SH-SY5Y (cell line): ENCODE results near the gene OR5AL1.

ENCODE experiments used
- GATA2 ChIP-seq: IDR thresholded peaks from 2 replicates; pipeline ENCODE4 v1.6.1; 2011; ENCODE audit warnings: mild to moderate bottlenecking, low read depth, low read length
- GATA3 ChIP-seq: IDR thresholded peaks from 2 replicates; pipeline ENCODE4 v1.6.1; 2011; ENCODE audit warnings: low read depth, mild to moderate bottlenecking, low read length, moderate library complexity

OR5AL1 gene

DNA sequence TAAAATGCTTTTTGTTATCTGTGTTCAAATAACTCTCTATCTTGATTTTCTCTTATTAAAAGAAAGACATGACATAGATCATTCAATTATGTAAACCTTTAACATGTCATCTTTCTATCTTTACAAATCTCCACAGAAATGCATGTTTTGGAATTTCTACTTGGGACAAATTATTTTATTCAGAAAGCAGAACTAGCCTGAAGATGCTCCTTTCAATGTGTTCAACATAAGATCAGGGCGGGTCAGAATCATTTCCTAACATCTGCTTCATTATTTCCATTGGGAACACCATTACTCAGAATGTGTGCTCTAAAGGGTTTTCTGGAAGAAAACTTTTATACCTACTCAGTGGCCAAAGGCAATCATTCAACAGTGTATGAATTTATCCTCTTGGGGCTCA is at the start of gene OR5AL1:
Gene OR5AL1, plus strand, starts transcription at position 301 of the 400 bp plus-strand sequence.
- TF ChIP-seq GATA3 (no peak), GATA2 (no peak)

GRCh38 chr11:56375324-56375723 is 37.2 kb upstream of the OR5AL1 start, which contains the start of gene OR8U1:
OR8U1 (plus strand) TSS chr11:56375624; CDS start chr11:56375624, 0 bp downstream.
- TF ChIP-seq GATA2 (no peak), GATA3 (no peak)

DNA sequence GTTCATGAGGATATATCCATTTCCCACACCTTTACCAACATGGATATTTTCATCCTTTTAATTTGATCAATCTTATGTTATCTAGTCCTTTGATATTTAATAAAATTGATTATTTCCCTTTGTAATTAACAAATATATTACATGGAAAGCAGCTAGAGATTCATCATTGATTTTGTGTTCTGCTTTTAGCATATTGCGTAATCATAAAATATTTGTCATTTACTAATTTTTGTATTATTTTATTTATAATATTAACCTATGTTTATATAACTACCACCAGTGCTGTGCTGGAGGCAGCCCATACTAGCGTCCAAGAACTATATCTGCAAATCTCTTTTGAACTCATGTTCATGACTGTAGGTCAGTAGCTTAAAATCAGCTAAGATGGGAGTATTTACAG is 32.4 kb upstream of the OR5AL1 start:
- no peak for TF ChIP-seq GATA3
- TF ChIP-seq GATA2, result no peak

GRCh38 chr11:56394381-56394780 is 18.1 kb upstream of the OR5AL1 start:
- no peak for TF ChIP-seq GATA3
- no peak for TF ChIP-seq GATA2

DNA sequence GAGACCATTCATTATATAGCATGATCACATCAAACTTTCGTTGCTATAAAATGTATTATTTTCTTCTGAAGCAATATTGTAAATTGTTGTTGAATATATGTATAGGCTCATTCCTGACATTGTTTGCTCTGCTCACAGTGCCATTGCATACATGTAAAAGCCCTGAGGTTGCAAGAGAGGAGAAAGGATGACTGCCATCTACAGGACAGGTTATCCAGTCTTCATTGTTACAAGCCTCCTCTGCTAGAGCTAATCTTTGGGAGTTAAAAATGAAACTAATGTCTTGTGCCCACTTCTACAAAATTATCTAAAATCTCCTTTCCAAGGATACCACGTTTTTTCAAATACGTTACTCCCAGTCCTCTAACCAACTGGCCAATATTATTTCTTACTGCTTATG is 16.4 kb upstream of the OR5AL1 start:
- TF ChIP-seq GATA3 (no peak), GATA2 (no peak)

GRCh38 chr11:56404393-56404792 is 8.1 kb upstream of the OR5AL1 start:
- no peak for TF ChIP-seq GATA2
- TF ChIP-seq GATA3, result no peak

DNA sequence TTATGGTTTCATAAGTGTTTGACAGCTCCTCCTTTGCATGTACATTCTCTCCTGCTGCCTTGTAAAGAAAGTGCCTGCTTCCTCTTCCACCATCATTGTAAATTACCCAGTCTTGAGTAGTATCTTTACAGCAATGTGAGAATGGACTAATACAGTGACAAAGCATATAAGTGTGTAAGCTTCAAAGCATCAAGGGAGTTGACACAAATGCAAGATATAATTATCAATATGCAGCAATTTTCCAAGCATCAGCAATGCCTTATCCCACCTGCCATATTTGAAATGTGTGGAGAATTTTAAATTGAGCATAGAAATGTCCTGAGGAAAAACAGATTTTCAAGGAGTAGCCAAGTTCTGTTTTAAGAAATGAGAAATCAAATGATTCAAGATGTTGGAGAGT is 1.7 kb upstream of the OR5AL1 start:
- TF ChIP-seq GATA2 (no peak), GATA3 (no peak)

DNA sequence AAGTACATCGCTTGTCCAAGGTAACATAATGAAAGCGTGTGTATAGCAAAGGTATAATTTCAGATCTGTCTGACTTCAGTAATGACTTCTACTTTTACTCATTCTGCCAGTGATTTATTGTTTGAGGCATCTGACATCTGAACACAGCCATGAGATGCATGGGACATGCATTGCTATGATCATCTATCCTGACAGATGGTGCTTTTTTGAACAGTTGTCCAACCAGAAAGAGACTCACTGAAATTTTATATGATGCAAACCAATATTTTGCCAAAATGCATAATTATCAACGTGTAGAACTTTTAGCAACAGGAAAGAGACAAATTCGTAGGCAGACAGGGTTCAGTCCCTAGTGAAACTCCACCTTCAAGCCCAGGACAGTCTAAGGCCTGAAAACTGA is 41.0 kb downstream of the OR5AL1 start:
- TF ChIP-seq GATA3 (no peak), GATA2 (no peak)

GRCh38 chr11:56457076-56457475 is 44.6 kb downstream of the OR5AL1 start:
- TF ChIP-seq GATA3 (no peak), GATA2 (no peak)
